HG02763 (cell line): Measurements from ENCODE around the gene MPZ.
"Not testable (repeated sequence)": the region's sequence is repeated elsewhere in the genome, so short reads cannot be mapped to it uniquely, and the experiment has no call there.

Source experiments
- ATAC-seq: cut with Tn5 transposase; IDR thresholded peaks from one replicate; pipeline ENCODE4 v1.9.1; 2021; ENCODE audit warnings: mild to moderate bottlenecking, moderate library complexity; ENCODE audit not compliant: unreplicated experiment

MPZ gene

GRCh38 chr1:161309868-161310267 lies at the start of gene MPZ:
MPZ (minus strand) TSS chr1:161309968; CDS start chr1:161309905, 63 bp downstream.
- no peak for ATAC-seq

DNA sequence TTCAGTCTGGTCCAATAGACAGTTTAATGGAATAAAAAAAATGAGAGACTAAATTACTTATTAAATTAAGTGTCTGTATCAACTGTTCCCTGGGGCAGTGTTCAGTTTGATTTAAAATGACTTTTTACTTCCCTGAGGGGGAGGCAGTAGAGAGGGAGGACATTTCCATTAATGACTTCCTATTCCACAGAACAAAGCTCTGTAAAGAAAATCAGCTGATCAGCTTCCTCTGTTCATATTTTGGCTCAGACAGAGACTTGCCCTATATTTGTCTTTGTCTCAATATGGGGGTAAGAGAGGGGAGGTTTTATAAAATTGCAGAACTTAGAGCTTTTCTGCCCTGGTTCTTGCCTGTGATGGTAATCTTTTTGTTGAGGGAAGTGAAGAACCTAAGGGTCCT lies 49.5 kb upstream of the MPZ start:
- ATAC-seq: no peak

GRCh38 chr1:161357073-161357472 lies 47.3 kb upstream of the MPZ start:
- no peak for ATAC-seq

- ATAC-seq: no peak
Observed at GRCh38 chr1:161351482-161351881, 41.7 kb upstream of the MPZ start.

DNA sequence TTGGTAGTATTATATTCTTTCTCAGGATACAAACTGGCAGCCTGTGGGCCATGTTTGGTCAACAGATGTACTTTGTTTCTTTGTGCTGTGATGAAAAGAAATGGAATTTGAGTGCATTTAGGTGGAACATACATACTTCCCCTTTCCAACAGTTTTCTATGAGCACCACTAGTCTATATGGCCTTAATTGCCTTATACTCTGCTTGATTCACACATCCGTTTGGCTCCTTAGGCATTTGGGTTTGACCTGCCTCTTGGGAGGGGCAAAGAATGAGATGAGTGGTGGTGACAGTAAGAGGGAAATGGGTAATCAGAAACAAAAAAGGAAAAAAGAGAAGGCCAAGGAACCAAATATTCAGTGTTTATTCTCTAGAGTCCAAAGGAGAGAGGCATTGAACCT lies 40.9 kb upstream of the MPZ start:
- ATAC-seq: no peak

DNA sequence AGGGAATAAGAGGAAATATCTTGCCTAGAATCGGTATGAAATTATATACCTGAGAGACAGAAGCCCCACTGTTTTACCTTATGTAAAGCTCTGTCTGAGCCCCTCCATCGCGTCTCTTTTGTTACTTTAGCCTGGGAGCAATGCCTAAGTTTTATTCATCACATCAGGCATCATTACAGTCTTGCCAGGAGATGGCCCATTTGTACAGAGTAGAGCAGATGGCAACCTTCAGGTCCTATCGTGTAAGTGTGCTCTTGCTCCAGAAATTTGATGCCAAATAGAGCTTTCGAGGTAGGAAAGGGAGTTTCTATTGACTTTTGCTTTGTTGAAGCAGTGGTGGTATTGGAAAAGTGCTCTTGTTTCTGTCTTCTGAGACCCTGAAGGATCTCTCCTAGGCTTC lies 33.1 kb upstream of the MPZ start:
- no peak for ATAC-seq

GRCh38 chr1:161342177-161342576 lies 32.4 kb upstream of the MPZ start:
- no peak for ATAC-seq

DNA sequence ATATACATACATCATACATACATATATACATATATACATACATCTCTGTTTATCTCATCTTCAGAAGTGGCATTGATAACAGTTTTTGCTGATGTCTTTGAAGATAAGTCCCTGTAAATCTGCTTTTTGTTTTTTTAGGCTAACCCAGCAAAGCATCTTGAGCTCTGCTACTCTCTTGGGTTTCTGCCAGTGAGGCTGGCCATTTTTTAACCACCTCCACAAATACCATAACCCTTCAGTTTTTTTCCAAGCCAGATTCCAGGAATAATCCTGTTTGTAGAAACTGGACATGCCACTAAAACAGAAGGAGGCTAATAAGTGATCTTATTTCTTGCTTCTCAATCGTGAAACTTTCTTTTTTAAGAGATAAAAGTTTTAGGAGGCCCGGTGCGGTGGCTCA lies 26.0 kb upstream of the MPZ start:
- no peak for ATAC-seq

DNA sequence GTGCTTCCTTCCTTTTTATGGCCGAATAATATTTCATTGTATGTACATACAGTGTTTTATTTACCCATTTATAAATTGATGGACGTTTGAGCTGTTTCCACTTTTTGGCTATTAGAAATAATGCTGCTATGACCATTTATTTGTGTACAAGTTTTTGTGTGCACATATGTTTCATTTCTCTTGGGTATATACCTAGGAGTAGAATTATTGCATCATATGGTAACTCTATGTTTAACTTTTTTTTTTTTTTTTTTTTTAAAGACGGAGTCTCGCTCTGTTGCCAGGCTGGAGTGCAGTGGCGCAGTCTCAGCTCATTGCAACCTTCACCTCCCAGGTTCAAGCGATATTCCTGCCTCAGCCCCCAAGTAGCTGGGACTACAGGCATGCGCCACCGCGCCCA lies 23.4 kb upstream of the MPZ start:
- no peak for ATAC-seq

- no peak for ATAC-seq
Observed at GRCh38 chr1:161330346-161330745, 20.6 kb upstream of the MPZ start.

GRCh38 chr1:161324020-161324419 lies 14.3 kb upstream of the MPZ start:
- ATAC-seq: no peak

GRCh38 chr1:161315841-161316674 lies 6.3 kb upstream of the MPZ start:
- ATAC-seq: not testable (repeated sequence)

- peak; percentile 95 for ATAC-seq
Observed at GRCh38 chr1:161314201-161314981, 4.6 kb upstream of the MPZ start, which contains the start of gene SDHC. SDHC (plus strand) TSS chr1:161314381; CDS start chr1:161314406, 25 bp downstream.

DNA sequence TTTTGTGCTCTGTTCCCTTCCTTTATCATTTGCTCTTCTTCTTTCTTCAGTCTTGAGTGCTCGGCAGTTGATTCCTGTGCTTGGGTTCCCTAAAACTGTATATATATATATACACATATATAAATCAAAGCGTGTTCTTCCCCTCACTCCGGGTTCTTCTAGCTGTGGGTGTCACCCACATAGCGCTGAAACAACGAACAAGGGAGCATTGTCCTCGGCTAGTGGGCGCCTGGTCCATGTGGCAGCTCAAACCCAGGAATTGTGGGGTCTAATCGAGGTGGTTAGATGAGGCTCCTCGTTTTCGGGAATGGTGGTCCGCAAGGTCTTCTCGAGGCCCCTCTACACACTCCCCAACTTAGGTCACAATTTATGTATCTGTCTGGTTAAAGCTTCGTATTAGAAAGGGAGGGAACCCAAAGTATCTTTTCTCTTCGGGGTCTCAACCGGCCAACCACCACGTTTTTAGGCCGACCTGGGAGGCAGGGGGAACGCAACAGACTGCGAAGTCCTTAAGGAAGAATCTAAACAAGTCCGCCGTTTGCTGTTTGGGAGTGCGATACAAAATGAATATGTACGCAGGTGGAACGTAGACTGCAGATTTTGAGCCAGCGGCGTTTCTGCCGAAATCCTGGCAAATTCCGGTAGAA lies 3.9 kb upstream of the MPZ start:
- ATAC-seq: peak; percentile 12

DNA sequence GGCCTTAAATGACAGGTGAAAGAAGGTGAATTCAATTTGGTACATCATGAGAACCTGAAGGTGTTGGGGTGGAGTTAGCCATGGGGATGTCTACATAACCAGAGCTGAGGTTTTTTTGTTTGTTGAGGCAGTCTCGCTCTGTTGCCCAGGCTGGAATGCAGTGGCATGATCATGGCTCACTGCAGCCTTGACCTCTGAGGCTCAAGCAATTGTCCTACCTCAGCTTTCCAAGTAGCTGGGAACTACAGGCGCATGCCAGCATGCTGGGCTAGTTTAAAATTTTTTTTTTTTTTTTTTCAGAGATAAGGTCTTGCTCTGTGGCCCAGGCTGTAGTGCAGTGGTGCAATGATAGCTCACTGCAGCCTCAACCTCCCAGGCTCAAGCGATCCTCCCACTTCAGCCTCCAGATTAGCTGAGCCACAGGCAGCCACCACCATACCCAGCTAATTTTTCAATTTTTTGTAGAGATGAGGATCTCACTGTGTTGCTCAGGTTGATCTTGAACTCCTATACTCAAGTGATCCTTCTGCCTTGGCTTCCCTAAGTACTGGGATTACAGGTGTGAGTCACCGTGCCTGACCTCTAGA lies 1.9 kb upstream of the MPZ start:
- ATAC-seq: no peak

- no peak for ATAC-seq
Observed at GRCh38 chr1:161307892-161308638, 1.7 kb downstream of the MPZ start.

DNA sequence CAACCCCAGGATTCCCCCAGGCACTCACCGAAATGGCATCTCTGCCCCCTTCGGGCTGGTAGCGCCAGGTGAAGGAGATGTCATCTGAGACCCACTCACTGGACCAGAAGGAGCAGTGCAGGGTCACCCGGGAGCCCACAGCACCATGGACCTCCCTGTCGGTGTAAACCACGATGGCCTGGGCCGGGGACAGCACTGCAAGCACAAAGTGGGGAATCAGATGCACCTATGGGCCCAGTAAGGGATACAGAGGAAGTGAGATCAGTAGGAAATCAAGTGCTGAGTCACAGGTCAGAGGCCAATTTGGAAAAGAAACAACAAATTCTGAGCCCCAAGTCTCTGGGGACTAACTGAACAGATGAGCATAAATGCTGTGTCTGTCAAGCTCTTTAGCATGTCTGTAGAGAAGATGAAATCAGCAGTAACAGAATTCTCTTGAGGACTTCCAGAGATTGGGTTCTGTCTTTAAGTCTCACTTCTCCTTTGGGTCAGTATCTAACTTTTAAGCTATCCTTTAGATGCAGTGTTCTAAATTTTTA lies 2.5 kb downstream of the MPZ start:
- ATAC-seq: no peak

GRCh38 chr1:161305867-161306519 lies 3.8 kb downstream of the MPZ start:
- no peak for ATAC-seq
